ENCODE data around the gene MYMK.

MYMK gene

GRCh38 chr9:133533857-133534256 is 9.1 kb upstream of the MYMK start:
- peaks cover 34% of the 10 kb centered on the region for H3K27me3 ChIP-seq (ENCODE audit: insufficient read depth, low read length, poor library complexity)
- no peak overlapping the region for H3K9ac ChIP-seq (ENCODE audit: low read depth, low read length)
- H3K27ac ChIP-seq (ENCODE audit: low read length) = no peak overlapping the region
- no peak overlapping the region for H2AFZ ChIP-seq (ENCODE audit: low read depth, low read length)
- H3K36me3 ChIP-seq (ENCODE audit: insufficient read depth, low read length) = no peaks in the 10 kb centered on the region
- DNase-seq (no peak), ATAC-seq (ENCODE audit: insufficient read depth, low read depth) (no peak)
- H3K79me2 ChIP-seq (ENCODE audit: insufficient read depth, low read length) = no peaks in the 10 kb centered on the region
- H3K4me3 ChIP-seq (ENCODE audit: low read depth in 1 of 2, low read length in 2 of 2) = no peak overlapping the region
- 0 out of 2 replicates have a peak, but pooled peaks cover 6% of the 10 kb centered on the region for H3K4me1 ChIP-seq (ENCODE audit: insufficient read depth, low read length)
- H4K20me1 ChIP-seq (ENCODE audit: insufficient read depth, low read length) = peaks cover 10% of the 10 kb centered on the region; the same call in 1 of the 2 replicates
- H3K4me2 ChIP-seq (ENCODE audit: insufficient read depth, low read length) = no peak overlapping the region
- no peak for TF ChIP-seq EZH2 (IDR thresholded peaks at IDR 0.05; ENCODE audit: borderline replicate concordance, low read depth, low read length, severe bottlenecking)
- TF ChIP-seq CTCF (IDR thresholded peaks at IDR 0.05; ENCODE audit: borderline replicate concordance, extremely low read depth, low read length, poor library complexity, severe bottlenecking) = no peak
- H3K9me3 ChIP-seq (ENCODE audit: insufficient read depth, low read length, severe bottlenecking) = no peaks in the 10 kb centered on the region

- ATAC-seq (ENCODE audit: insufficient read depth, low read depth) (peak; percentile 70), DNase-seq (peak; percentile 68)
- H3K4me1 ChIP-seq (ENCODE audit: insufficient read depth, low read length) = 0 out of 2 replicates have a peak, but pooled peaks cover 6% of the 10 kb centered on the region
- H3K4me3 ChIP-seq (ENCODE audit: low read depth in 1 of 2, low read length in 2 of 2) = no peak overlapping the region
- peaks cover 13% of the 10 kb centered on the region; the same call in 1 of the 2 replicates for H4K20me1 ChIP-seq (ENCODE audit: insufficient read depth, low read length)
- H2AFZ ChIP-seq (ENCODE audit: low read depth, low read length) = no peak overlapping the region
- no peaks in the 10 kb centered on the region for H3K36me3 ChIP-seq (ENCODE audit: insufficient read depth, low read length)
- no peak overlapping the region for H3K4me2 ChIP-seq (ENCODE audit: insufficient read depth, low read length)
- H3K79me2 ChIP-seq (ENCODE audit: insufficient read depth, low read length) = no peaks in the 10 kb centered on the region
- peaks cover 35% of the 10 kb centered on the region for H3K27me3 ChIP-seq (ENCODE audit: insufficient read depth, low read length, poor library complexity)
- H3K9ac ChIP-seq (ENCODE audit: low read depth, low read length) = no peak overlapping the region
- no peak overlapping the region for H3K27ac ChIP-seq (ENCODE audit: low read length)
- TF ChIP-seq CTCF (IDR thresholded peaks at IDR 0.05; ENCODE audit: borderline replicate concordance, extremely low read depth, low read length, poor library complexity, severe bottlenecking) (peak; percentile 69), EZH2 (IDR thresholded peaks at IDR 0.05; ENCODE audit: borderline replicate concordance, low read depth, low read length, severe bottlenecking) (no peak)
- no peaks in the 10 kb centered on the region for H3K9me3 ChIP-seq (ENCODE audit: insufficient read depth, low read length, severe bottlenecking)
Measured at GRCh38 chr9:133532937-133533668, 8.3 kb upstream of the MYMK start.

- Histone ChIP-seq H3K4me1 (ENCODE audit: insufficient read depth, low read length) (0 out of 2 replicates have a peak, but pooled peaks cover 6% of the 10 kb centered on the region), H3K27me3 (ENCODE audit: insufficient read depth, low read length, poor library complexity) (peaks cover 38% of the 10 kb centered on the region)
Measured at GRCh38 chr9:133531293-133531692, 6.5 kb upstream of the MYMK start.

More at GRCh38 chr9:133531293-133531692, 6.5 kb upstream of the MYMK start:
- ATAC-seq (ENCODE audit: insufficient read depth, low read depth) (no peak), DNase-seq (no peak)
- Histone ChIP-seq H3K4me3 (ENCODE audit: low read depth in 1 of 2, low read length in 2 of 2) (no peak overlapping the region), H3K4me2 (ENCODE audit: insufficient read depth, low read length) (no peak overlapping the region), H3K9ac (ENCODE audit: low read depth, low read length) (no peak overlapping the region), H2AFZ (ENCODE audit: low read depth, low read length) (no peak overlapping the region), H3K36me3 (ENCODE audit: insufficient read depth, low read length) (no peaks in the 10 kb centered on the region), H3K79me2 (ENCODE audit: insufficient read depth, low read length) (no peaks in the 10 kb centered on the region), H3K9me3 (ENCODE audit: insufficient read depth, low read length, severe bottlenecking) (no peaks in the 10 kb centered on the region), H4K20me1 (ENCODE audit: insufficient read depth, low read length) (peaks cover 11% of the 10 kb centered on the region; the same call in 1 of the 2 replicates), H3K27ac (ENCODE audit: low read length) (no peak overlapping the region)
- no peak for TF ChIP-seq CTCF (IDR thresholded peaks at IDR 0.05; ENCODE audit: borderline replicate concordance, extremely low read depth, low read length, poor library complexity, severe bottlenecking)
- no peak for TF ChIP-seq EZH2 (IDR thresholded peaks at IDR 0.05; ENCODE audit: borderline replicate concordance, low read depth, low read length, severe bottlenecking)

Data from DND-41 (cell line).